HepG2 (cell line): Measurements from ENCODE around the gene IDUA. TPM values are rescaled to one million over a fixed set of nuclear protein-coding genes. Genes with fewer than 3 reads are reported as not detected.

Experiments used
- AGO2 ChIP-seq: fragments of 200-400 bp; formaldehyde crosslinking; optimal IDR thresholded peaks from 2 replicates; pipeline ENCODE3; 2017; ENCODE audit warnings: mild to moderate bottlenecking, low read depth, low read length, moderate library complexity
- CBX2 ChIP-seq, 2 experiments: fragments of 200-600 bp in 1 of 2; sonication (generic); formaldehyde crosslinking in 1 of 2; IDR thresholded peaks; 2 replicates each; pipeline versions ENCODE4 v1.7.0 to v1.8.1; 2018 to 2022; ENCODE audit warnings: low read depth in 2 of 2, low read length in 1 of 2, mild to moderate bottlenecking in 1 of 2, missing genetic modification reagents in 1 of 2
- ETV5 ChIP-seq: IDR thresholded peaks from 2 replicates; pipeline ENCODE4 v1.6.1; 2018; ENCODE audit warnings: missing biosample characterization, missing genetic modification reagents, inconsistent platforms, borderline replicate concordance
- FOXO1 ChIP-seq: sonication (generic); formaldehyde crosslinking; IDR thresholded peaks from 2 replicates; pipeline ENCODE4 v1.4.0; 2020; ENCODE audit warnings: missing genetic modification reagents
- KDM5B ChIP-seq: sonication (generic); formaldehyde crosslinking; IDR thresholded peaks from 2 replicates; pipeline ENCODE4 v1.4.0; 2020; ENCODE audit warnings: missing genetic modification reagents, mild to moderate bottlenecking, borderline replicate concordance
- KLF16 ChIP-seq, 2 experiments: sonication (generic) in 1 of 2; formaldehyde crosslinking in 1 of 2; IDR thresholded peaks; 2 replicates each; pipeline versions ENCODE4 v1.6.1 to v1.8.0; 2016 to 2023; ENCODE audit warnings: missing genetic modification reagents in 2 of 2, missing compliant biosample characterization in 1 of 2
- MZF1 ChIP-seq: sonication (generic); formaldehyde crosslinking; IDR thresholded peaks from 2 replicates; pipeline ENCODE4 v1.8.1; 2023; ENCODE audit warnings: mild to moderate bottlenecking, missing genetic modification reagents, borderline replicate concordance
- RBFOX2 ChIP-seq: fragments of 200-400 bp; formaldehyde crosslinking; IDR thresholded peaks from 2 replicates; pipeline ENCODE4 v1.6.1; 2017; ENCODE audit warnings: low read depth, mild to moderate bottlenecking, low read length
- TBX3 ChIP-seq: fragments of 450-650 bp; IDR thresholded peaks from 2 replicates; pipeline ENCODE4 v1.6.1; 2017; ENCODE audit warnings: antibody characterized with exemption, mild to moderate bottlenecking, inconsistent platforms, borderline replicate concordance
- ZNF501 ChIP-seq: sonication (generic); formaldehyde crosslinking; IDR thresholded peaks from 2 replicates; pipeline ENCODE4 v1.5.1; 2020; ENCODE audit warnings: mild to moderate bottlenecking, moderate library complexity, missing genetic modification reagents
- ZNF850 ChIP-seq: sonication (generic); formaldehyde crosslinking; conservative IDR thresholded peaks from 2 replicates; pipeline ENCODE4 v1.9.0; 2021; ENCODE audit warnings: mild to moderate bottlenecking, missing genetic modification reagents
- ZNF879 ChIP-seq: sonication (generic); formaldehyde crosslinking; IDR thresholded peaks from 2 replicates; pipeline ENCODE4 v1.8.1; 2023; ENCODE audit warnings: missing genetic modification reagents
- polyA plus RNA-seq, 8 experiments: library from polyadenylated mRNA; depleted of rRNA in 3 of 8; stranded (reverse) in 7 of 8; unstranded in 1 of 8; fragments of >200 nt; fragmentation: Illumina TruSeq in 4 of 8; extraction: Trizol in 4 of 8; gene quantifications; 2 replicates each; pipeline versions ENCODE4 v1.2.1 to v1.2.3, GENCODE V29; 2011 to 2016; ENCODE audit warnings: low read depth in 4 of 8, missing spikeins in 1 of 8, mixed read lengths in 1 of 8; ENCODE audit not compliant: insufficient read depth in 1 of 8
- total RNA-seq, 5 experiments: library from RNA; depleted of rRNA; stranded (reverse); fragments of >200 nt; fragmentation: Illumina TruSeq; extraction: Trizol; gene quantifications; 2 replicates each; pipeline ENCODE4 v1.2.3, GENCODE V29; 2016; ENCODE audit warnings: low read depth in 1 of 5
- TF ChIP-seq, protein P1 (sequence below): sonication (generic); formaldehyde crosslinking; IDR thresholded peaks from 2 replicates; pipeline ENCODE4 v1.5.1; 2020; ENCODE audit warnings: missing genetic modification reagents, mild to moderate bottlenecking, borderline replicate concordance
- TF ChIP-seq, protein P2 (sequence below): sonication (generic); formaldehyde crosslinking; IDR thresholded peaks from 2 replicates; pipeline ENCODE4 v1.8.0; 2022; ENCODE audit warnings: missing genetic modification reagents, low read depth, mild to moderate bottlenecking, borderline replicate concordance
- TF ChIP-seq, protein P3 (sequence below): sonication (generic); formaldehyde crosslinking; IDR thresholded peaks from 2 replicates; pipeline ENCODE4 v1.4.0; 2020; ENCODE audit warnings: low read depth, missing genetic modification reagents
- TF ChIP-seq, protein P4 (sequence below): sonication (generic); formaldehyde crosslinking; IDR thresholded peaks from 2 replicates; pipeline ENCODE4 v1.4.0; 2020; ENCODE audit warnings: missing genetic modification reagents, mild to moderate bottlenecking, borderline replicate concordance
- TF ChIP-seq, protein P5 (sequence below): sonication (generic); formaldehyde crosslinking; IDR thresholded peaks from 2 replicates; pipeline ENCODE4 v1.5.0; 2020; ENCODE audit warnings: mild to moderate bottlenecking, missing genetic modification reagents, borderline replicate concordance

IDUA gene
- total and polyA plus RNA-seq, 2 of the 13 experiments (the other 11 are each of a cell fraction or from before 2014, with no cell fraction given), result 0.77 to 1.0 TPM

DNA sequence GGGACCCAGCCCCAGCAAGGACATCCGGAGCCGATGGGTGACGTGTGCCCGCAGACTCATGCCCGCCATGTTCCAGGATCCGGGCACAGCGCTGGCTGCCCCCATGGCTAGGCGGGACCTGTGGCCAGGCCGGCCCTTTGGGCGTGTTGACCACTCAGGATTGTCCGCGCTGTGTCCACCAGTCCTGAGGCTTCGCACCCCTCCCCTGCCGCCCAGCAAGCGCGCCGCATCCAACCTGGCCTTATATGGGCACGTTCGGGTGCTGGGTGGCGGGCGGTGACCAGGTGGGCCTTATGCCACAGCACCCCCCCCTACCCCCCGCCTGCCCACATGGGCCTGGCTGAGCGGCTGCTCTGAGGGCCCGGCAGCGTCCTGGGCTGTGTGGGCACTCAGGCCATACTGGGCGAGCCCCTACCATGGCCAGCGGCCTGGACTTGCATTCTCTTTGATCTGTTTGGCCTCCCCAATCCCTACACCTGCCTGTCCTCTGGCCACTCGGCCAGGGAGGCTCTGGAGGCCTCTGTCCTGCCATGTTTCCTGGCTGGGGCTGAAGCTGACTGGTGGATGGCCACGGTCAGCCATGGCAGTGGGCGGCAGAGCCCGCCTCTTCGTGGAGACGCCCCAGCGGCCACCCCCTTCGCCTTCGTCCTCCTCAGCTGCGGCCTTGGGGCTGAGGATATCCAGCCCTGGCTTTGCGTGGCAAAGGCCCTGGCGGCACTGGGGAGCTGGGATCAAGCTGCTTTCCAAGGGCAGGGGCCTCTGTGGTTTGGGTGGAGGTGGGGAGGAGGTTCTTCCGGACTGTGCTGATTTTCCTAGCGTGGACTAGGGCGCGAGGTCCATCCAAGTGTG, 26.6 kb downstream of the IDUA start (continued):
- TF ChIP-seq, protein P1, sequence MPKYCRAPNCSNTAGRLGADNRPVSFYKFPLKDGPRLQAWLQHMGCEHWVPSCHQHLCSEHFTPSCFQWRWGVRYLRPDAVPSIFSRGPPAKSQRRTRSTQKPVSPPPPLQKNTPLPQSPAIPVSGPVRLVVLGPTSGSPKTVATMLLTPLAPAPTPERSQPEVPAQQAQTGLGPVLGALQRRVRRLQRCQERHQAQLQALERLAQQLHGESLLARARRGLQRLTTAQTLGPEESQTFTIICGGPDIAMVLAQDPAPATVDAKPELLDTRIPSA (CRISPR knock-in tag), result no peak
- TF ChIP-seq AGO2, result peak; percentile 74
- TF ChIP-seq ZNF879 (CRISPR knock-in tag), result no peak
- peak; percentile 61 for TF ChIP-seq RBFOX2
- no peak for TF ChIP-seq MZF1 (CRISPR knock-in tag)
- 0 out of 2 replicates have a peak, but pooled peaks have one; percentile 9 for TF ChIP-seq ETV5 (CRISPR knock-in tag)
- TF ChIP-seq, protein P2, sequence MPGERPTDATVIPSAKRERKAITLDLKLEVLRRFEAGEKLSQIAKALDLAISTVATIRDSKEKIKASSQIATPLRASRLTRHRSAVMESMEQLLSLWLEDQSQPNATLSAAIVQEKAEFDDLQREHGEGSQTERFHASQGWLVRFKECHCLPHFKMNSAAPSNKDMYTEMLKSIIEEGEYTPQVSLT (CRISPR knock-in tag), result no peak
- no peak for TF ChIP-seq CBX2 (IDR thresholded peaks at IDR 0.05; ENCODE audit: low read depth, low read length)
- no peak for TF ChIP-seq CBX2 (CRISPR knock-in tag; IDR thresholded peaks at IDR 0.05; ENCODE audit: low read depth)
- TF ChIP-seq TBX3, result no peak
- TF ChIP-seq, protein P3, sequence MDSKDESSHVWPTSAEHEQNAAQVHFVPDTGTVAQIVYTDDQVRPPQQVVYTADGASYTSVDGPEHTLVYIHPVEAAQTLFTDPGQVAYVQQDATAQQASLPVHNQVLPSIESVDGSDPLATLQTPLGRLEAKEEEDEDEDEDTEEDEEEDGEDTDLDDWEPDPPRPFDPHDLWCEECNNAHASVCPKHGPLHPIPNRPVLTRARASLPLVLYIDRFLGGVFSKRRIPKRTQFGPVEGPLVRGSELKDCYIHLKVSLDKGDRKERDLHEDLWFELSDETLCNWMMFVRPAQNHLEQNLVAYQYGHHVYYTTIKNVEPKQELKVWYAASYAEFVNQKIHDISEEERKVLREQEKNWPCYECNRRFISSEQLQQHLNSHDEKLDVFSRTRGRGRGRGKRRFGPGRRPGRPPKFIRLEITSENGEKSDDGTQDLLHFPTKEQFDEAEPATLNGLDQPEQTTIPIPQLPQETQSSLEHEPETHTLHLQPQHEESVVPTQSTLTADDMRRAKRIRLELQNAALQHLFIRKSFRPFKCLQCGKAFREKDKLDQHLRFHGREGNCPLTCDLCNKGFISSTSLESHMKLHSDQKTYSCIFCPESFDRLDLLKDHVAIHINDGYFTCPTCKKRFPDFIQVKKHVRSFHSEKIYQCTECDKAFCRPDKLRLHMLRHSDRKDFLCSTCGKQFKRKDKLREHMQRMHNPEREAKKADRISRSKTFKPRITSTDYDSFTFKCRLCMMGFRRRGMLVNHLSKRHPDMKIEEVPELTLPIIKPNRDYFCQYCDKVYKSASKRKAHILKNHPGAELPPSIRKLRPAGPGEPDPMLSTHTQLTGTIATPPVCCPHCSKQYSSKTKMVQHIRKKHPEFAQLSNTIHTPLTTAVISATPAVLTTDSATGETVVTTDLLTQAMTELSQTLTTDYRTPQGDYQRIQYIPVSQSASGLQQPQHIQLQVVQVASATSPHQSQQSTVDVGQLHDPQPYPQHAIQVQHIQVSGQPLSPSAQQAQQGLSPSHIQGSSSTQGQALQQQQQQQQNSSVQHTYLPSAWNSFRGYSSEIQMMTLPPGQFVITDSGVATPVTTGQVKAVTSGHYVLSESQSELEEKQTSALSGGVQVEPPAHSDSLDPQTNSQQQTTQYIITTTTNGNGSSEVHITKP (CRISPR knock-in tag), result no peak
- no peak for TF ChIP-seq ZNF850 (CRISPR knock-in tag)
- TF ChIP-seq KDM5B (CRISPR knock-in tag), result 0 out of 2 replicates have a peak, but pooled peaks have one; percentile 26
- no peak for TF ChIP-seq FOXO1 (CRISPR knock-in tag)
- no peak for TF ChIP-seq ZNF501 (CRISPR knock-in tag)
- TF ChIP-seq KLF16 (CRISPR knock-in tag; IDR thresholded peaks at IDR 0.05), result no peak
- TF ChIP-seq, protein P4, sequence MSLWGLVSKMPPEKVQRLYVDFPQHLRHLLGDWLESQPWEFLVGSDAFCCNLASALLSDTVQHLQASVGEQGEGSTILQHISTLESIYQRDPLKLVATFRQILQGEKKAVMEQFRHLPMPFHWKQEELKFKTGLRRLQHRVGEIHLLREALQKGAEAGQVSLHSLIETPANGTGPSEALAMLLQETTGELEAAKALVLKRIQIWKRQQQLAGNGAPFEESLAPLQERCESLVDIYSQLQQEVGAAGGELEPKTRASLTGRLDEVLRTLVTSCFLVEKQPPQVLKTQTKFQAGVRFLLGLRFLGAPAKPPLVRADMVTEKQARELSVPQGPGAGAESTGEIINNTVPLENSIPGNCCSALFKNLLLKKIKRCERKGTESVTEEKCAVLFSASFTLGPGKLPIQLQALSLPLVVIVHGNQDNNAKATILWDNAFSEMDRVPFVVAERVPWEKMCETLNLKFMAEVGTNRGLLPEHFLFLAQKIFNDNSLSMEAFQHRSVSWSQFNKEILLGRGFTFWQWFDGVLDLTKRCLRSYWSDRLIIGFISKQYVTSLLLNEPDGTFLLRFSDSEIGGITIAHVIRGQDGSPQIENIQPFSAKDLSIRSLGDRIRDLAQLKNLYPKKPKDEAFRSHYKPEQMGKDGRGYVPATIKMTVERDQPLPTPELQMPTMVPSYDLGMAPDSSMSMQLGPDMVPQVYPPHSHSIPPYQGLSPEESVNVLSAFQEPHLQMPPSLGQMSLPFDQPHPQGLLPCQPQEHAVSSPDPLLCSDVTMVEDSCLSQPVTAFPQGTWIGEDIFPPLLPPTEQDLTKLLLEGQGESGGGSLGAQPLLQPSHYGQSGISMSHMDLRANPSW (CRISPR knock-in tag), result no peak
- TF ChIP-seq, protein P5, sequence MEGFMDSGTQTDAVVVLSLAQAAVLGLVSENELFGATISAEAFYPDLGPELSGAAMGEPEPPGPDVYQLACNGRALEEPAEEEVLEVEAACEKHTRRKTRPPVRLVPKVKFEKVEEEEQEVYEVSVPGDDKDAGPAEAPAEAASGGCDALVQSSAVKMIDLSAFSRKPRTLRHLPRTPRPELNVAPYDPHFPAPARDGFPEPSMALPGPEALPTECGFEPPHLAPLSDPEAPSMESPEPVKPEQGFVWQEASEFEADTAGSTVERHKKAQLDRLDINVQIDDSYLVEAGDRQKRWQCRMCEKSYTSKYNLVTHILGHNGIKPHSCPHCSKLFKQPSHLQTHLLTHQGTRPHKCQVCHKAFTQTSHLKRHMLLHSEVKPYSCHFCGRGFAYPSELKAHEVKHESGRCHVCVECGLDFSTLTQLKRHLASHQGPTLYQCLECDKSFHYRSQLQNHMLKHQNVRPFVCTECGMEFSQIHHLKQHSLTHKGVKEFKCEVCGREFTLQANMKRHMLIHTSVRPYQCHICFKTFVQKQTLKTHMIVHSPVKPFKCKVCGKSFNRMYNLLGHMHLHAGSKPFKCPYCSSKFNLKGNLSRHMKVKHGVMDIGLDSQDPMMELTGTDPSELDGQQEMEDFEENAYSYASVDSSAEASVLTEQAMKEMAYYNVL (CRISPR knock-in tag), result no peak
